Lower leg skin (tissue), 3 donors: ENCODE results near the gene SIGLECL1.

Experiments used
- CTCF ChIP-seq, 3 donors: fragments of 450-650 bp; IDR thresholded peaks; one replicate each; pipeline ENCODE4 v1.5.1; 2016; ENCODE audit warnings: antibody characterized with exemption in 3 of 3, mild to moderate bottlenecking in 3 of 3, moderate library complexity in 2 of 3
- POLR2A ChIP-seq, 2 donors: fragments of 450-650 bp; IDR thresholded peaks; one replicate each; pipeline ENCODE4 v1.6.1; 2016 to 2017; ENCODE audit warnings: antibody characterized with exemption in 2 of 2, mild to moderate bottlenecking in 1 of 2, moderate library complexity in 1 of 2

- no peak for TF ChIP-seq POLR2A (IDR thresholded peaks at IDR 0.05)
- TF ChIP-seq CTCF (IDR thresholded peaks at IDR 0.05) = no peak
Observed at GRCh38 chr19:51251468-51251820, 564 bp downstream of the SIGLECL1 start.
